Gastrocnemius medialis (tissue), 4 donors: Measurements from ENCODE around the gene LRRC3. TPM values are rescaled to one million over a fixed set of nuclear protein-coding genes. Genes with fewer than 3 reads are reported as not detected.

Source experiments
- ATAC-seq, 2 donors: fragments of 150-250 bp; one replicate each; pipeline ENCODE4 v1.9.1; 2016
- DNase-seq, 2 donors: peaks; one replicate each; pipeline ENCODE4 v3.0.0-alpha.2; 2019
- H3K27ac ChIP-seq, 4 donors: fragments of 200-600 bp; sonication (generic); 1 replicate in 1 of 4; 2 replicates in 3 of 4; pipeline ENCODE4 v1.5.1; 2016 to 2018; ENCODE audit warnings: mild to moderate bottlenecking in 2 of 4, moderate library complexity in 1 of 4
- H3K27me3 ChIP-seq, 3 donors: fragments of 200-600 bp; sonication (generic) in 2 of 3; 1 replicate in 1 of 3; 2 replicates in 2 of 3; pipeline versions ENCODE4 v1.5.1 to v1.6.0; 2016 to 2019; ENCODE audit warnings: mild to moderate bottlenecking in 1 of 3, moderate library complexity in 1 of 3
- H3K36me3 ChIP-seq, 2 donors: fragments of 200-600 bp; sonication (generic) in 1 of 2; one replicate each; pipeline ENCODE4 v1.5.1; 2017 to 2018
- H3K4me1 ChIP-seq, 2 donors: fragments of 200-600 bp; sonication (generic) in 1 of 2; one replicate each; pipeline ENCODE4 v1.5.1; 2016 to 2017; ENCODE audit warnings: mild to moderate bottlenecking in 2 of 2
- H3K4me3 ChIP-seq, 4 donors: fragments of 200-600 bp; sonication (generic) in 3 of 4; 1 replicate in 1 of 4; 2 replicates in 3 of 4; pipeline ENCODE4 v1.5.1; 2016 to 2019; ENCODE audit warnings: mild to moderate bottlenecking in 2 of 4
- H3K9me3 ChIP-seq, 3 donors: fragments of 200-600 bp; sonication (generic) in 2 of 3; 1 replicate in 1 of 3; 2 replicates in 2 of 3; pipeline ENCODE4 v1.5.1; 2016 to 2019
- POLR2A ChIP-seq, 2 donors: fragments of 450-650 bp; IDR thresholded peaks; one replicate each; pipeline ENCODE4 v1.6.1; 2017; ENCODE audit warnings: antibody characterized with exemption in 2 of 2, mild to moderate bottlenecking in 2 of 2, moderate library complexity in 2 of 2
- in situ Hi-C, 4 donors: fragments of 200-750 bp; cut with MboI; loops; one replicate each; pipeline versions ENCODE4 v1.15.0 to v1.8.0; 2017; ENCODE audit warnings: low sequenced_read_pairs in 4 of 4
- intact Hi-C: fragments of 100-400 bp; cut with DNase I; formaldehyde crosslinking; loops from one replicate; pipeline ENCODE4 v1.15.1; 2023; ENCODE audit warnings: low total_unique reads
- total RNA-seq, 4 donors: library from RNA; depleted of rRNA; stranded (reverse); fragments of >200 nt; gene quantifications; one replicate each; pipeline versions ENCODE4 v1.1.0 to v1.2.3, GENCODE V29; 2016
- TF ChIP-seq, protein P1 (sequence below), 5 experiments: fragments of 450-650 bp in 3 of 5; fragments of 200-600 bp in 2 of 5; sonication (generic) in 2 of 5; IDR thresholded peaks in 4 of 5; conservative IDR thresholded peaks in 1 of 5; 1 replicate in 4 of 5; 2 replicates in 1 of 5; pipeline ENCODE4 v1.5.1; 2016 to 2019; ENCODE audit warnings: antibody characterized with exemption in 5 of 5, mild to moderate bottlenecking in 3 of 5, moderate library complexity in 3 of 5

LRRC3 gene
- total RNA-seq, 4 donors from 2014 or later: 0.36 to 0.70 (median 0.55) TPM

DNA sequence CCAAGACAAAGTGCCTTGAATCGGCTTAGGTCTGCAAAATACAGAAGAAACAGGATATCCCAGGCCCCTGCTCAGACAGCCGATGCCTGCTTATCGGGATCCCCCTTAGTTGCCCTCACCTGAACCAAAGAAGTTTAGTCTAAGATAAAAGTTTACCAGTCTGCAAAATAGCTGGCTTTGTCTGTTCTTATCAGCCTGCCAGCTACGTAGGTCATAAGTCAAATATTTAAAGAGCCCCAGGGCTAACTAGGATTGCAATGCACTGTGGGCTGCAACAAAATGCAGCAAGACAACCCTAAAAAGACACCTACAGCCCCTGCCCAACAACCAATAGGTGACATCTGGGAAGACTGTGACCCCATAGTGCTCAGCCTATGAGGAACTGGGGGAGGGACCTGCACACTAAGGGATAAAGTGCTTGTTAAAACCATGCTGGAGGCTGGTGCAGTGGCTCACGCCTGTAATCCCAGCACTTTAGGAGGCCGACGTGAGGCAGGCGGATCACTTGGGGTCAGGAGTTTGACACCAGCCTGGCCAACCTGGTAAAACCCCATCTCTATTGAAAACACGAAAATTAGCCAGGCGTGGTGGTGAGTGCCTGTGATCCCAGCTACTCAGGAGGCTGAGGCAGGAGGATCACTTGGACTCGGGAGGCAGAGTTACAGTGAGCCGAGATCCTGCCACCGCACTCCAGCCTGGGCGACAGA lies 27.4 kb downstream of the LRRC3 start:
- Histone ChIP-seq H3K4me3 (no peak overlapping the region), H3K36me3 (no peaks in the 10 kb centered on the region), H3K27me3 (peaks cover 0 to 8% (median 5%) of the 10 kb centered on the region in 3 donors), H3K27ac (no peak overlapping the region), H3K9me3 (no peaks in the 10 kb centered on the region), H3K4me1 (no peaks in the 10 kb centered on the region)
- intact Hi-C loops (no loop called here), in situ Hi-C loops (no loop called here)
- no peak for DNase-seq
- no peak for ATAC-seq
- no peak for TF ChIP-seq POLR2A (IDR thresholded peaks at IDR 0.05)
- TF ChIP-seq, protein P1, sequence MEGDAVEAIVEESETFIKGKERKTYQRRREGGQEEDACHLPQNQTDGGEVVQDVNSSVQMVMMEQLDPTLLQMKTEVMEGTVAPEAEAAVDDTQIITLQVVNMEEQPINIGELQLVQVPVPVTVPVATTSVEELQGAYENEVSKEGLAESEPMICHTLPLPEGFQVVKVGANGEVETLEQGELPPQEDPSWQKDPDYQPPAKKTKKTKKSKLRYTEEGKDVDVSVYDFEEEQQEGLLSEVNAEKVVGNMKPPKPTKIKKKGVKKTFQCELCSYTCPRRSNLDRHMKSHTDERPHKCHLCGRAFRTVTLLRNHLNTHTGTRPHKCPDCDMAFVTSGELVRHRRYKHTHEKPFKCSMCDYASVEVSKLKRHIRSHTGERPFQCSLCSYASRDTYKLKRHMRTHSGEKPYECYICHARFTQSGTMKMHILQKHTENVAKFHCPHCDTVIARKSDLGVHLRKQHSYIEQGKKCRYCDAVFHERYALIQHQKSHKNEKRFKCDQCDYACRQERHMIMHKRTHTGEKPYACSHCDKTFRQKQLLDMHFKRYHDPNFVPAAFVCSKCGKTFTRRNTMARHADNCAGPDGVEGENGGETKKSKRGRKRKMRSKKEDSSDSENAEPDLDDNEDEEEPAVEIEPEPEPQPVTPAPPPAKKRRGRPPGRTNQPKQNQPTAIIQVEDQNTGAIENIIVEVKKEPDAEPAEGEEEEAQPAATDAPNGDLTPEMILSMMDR (IDR thresholded peaks at IDR 0.05 in 4 of 5, conservative IDR thresholded peaks at IDR 0.05 in 1 of 5): no peak

DNA sequence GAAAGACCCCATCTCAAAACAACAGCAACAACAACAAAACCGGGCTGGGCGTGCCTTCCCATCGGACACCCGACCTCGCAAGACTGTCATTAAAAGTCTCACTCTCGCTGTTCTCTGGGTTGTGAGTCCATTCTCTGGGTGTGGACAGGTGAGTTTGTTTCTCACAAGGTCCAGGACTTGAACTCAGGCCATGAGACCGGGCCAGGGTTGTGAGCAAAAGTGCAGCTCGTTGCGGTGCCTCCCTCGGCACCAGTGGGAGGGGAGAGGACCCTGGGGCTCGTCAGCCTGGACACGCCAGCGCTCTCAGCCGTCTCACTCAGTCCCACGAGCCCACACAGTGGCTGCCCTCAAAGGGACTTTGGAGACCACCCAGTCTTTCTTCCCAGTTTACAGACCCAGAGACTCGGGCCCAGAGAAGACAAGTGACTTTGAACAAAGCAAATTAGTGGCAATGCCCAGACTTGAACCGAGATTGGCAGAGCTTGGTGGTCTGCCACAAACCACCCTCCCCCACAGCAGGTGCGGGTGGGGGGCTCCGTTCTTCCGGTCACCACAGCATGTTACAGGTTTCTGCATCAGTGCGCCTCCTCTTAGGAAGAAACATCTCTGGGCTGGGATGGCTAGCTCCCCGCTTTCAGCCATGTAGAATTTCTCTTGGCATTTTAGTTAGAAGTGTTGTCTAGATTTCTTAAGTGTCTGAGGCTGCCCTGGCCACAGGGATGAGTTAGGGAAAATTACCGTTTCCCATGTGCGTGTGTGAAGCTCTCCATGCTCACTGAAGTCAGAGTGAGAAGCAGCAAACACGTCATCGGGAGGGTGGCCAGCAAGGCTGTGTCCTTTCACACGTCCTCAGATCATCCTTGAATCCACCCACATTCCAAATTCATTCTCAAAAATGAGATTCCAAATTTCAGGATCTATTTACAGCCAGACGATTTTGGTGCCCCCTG lies 28.3 kb downstream of the LRRC3 start:
- H3K27me3 ChIP-seq: peaks cover 0 to 8% (median 5%) of the 10 kb centered on the region in 3 donors
- ATAC-seq: no peak

DNA sequence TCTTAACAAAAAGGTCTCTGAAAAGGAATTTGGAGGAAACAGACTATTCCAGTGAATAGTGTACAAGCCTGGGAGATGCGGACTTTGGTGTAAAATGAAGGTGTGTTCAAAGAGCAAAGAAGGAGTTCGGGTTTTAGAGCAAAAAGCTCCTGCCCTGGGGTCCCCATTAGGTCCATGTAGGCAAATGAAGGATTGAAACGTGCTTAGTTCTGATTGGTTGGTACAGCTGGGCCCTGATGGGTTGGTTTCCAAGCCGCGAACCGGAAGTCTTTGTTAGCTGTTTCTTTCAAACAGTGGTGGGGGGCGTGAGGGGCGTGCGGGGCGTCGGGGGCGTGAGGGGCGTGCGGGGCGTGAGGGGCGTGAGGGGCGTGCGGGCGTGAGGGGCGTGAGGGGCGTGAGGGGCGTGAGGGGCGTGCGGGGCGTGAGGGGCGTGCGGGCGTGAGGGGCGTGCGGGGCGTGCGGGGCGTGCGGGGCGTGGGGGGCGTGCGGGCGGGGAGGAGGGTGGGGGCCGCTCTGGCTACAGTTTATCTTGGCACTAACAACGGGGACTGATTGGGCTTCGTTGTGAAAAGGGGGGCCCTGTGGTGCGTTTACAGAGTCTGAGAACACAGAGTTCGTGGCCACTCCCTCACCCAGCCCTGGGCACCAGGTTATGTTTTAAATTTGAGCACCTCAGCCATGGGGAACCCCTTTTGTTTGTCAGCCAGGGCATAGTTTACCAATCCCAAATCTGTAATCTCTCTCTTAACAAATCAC lies 29.4 kb downstream of the LRRC3 start:
- in situ Hi-C loops: no loop called here
- Histone ChIP-seq H3K27ac (no peak overlapping the region), H3K36me3 (no peaks in the 10 kb centered on the region), H3K9me3 (no peaks in the 10 kb centered on the region), H3K4me3 (no peak overlapping the region), H3K4me1 (no peaks in the 10 kb centered on the region), H3K27me3 (peaks cover 0 to 8% (median 5%) of the 10 kb centered on the region in 3 donors)
- ATAC-seq (no peak), DNase-seq (no peak)
- intact Hi-C loops: no loop called here
- TF ChIP-seq POLR2A (IDR thresholded peaks at IDR 0.05): no peak
- TF ChIP-seq, protein P1 (IDR thresholded peaks at IDR 0.05 in 4 of 5, conservative IDR thresholded peaks at IDR 0.05 in 1 of 5): no peak

More for the DNA sequence above, 28.3 kb downstream of the LRRC3 start:
- H3K4me3 ChIP-seq: no peak overlapping the region
- no peaks in the 10 kb centered on the region for H3K36me3 ChIP-seq
- no peaks in the 10 kb centered on the region for H3K4me1 ChIP-seq
- DNase-seq: no peak
- in situ Hi-C loops (no loop called here), intact Hi-C loops (no loop called here)
- H3K27ac ChIP-seq: no peak overlapping the region
- H3K9me3 ChIP-seq: no peaks in the 10 kb centered on the region
- no peak for TF ChIP-seq POLR2A (IDR thresholded peaks at IDR 0.05)
- TF ChIP-seq, protein P1 (IDR thresholded peaks at IDR 0.05 in 4 of 5, conservative IDR thresholded peaks at IDR 0.05 in 1 of 5): no peak

DNA sequence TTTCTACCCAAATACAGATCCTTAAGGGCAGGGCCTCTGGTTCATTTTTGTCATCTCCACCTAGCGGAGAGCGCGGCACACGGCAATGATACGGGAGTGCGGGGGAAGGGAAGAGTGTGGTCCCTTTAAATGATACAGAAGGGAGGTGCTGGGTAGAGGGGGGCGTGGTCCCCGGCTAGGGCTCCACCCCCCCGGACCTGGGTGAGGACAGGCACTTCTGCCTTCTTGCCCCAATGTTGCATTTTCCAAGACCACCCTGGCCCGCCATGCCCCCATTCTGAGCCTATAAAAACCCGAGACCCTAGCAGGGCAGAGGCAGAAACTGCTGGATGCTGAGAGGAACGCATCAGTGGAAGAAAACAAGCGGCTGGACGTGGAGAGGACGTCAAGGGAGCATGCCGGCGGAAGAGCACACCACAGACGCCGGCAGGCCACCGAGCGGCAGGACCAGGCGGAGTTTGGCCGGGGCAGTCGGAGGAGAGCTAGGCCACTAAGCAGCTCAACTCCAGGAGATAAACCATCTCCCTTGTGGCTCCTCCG lies 30.0 kb downstream of the LRRC3 start:
- Histone ChIP-seq H3K4me3 (peak overlapping the region in 1 of 4 donors; percentile 41), H3K36me3 (no peaks in the 10 kb centered on the region), H3K4me1 (no peaks in the 10 kb centered on the region), H3K27me3 (peaks cover 0 to 8% (median 5%) of the 10 kb centered on the region in 3 donors), H3K9me3 (no peaks in the 10 kb centered on the region), H3K27ac (no peak overlapping the region)
- DNase-seq (no peak), ATAC-seq (no peak)
- intact Hi-C loops: no loop called here
- in situ Hi-C loops: no loop called here
- TF ChIP-seq, protein P1 (IDR thresholded peaks at IDR 0.05 in 4 of 5, conservative IDR thresholded peaks at IDR 0.05 in 1 of 5): no peak
- no peak for TF ChIP-seq POLR2A (IDR thresholded peaks at IDR 0.05)
